NCI-H1105 (cell line): ENCODE data around the gene GMPS.
"Not testable (repeated sequence)": the region's sequence is repeated elsewhere in the genome, so short reads cannot be mapped to it uniquely, and the experiment has no call there.

Experiments
- DNase-seq: peaks from one replicate; lab custom pipeline; 2025; lab: John Stamatoyannopoulos, UW

The GMPS gene

DNA sequence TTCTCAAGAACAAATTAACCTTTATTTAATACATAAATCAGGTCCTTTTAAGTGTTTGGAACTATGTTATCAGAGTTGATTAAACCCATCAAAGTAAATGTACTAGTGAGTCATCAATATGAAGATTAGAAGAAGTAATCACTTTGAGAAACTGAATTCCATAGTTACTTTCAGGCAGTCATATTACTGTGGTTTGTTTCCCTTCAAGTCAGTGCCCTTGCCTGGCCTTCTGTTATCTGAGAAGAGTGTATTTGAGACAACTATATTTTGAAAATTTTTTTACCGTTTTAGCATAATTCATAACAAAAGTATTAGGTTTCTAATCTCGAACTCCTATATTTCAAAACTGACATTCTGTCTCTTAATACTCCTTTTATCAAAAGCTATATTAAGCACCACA lies 73.6 kb downstream of the GMPS start:
- DNase-seq, result no peak

DNA sequence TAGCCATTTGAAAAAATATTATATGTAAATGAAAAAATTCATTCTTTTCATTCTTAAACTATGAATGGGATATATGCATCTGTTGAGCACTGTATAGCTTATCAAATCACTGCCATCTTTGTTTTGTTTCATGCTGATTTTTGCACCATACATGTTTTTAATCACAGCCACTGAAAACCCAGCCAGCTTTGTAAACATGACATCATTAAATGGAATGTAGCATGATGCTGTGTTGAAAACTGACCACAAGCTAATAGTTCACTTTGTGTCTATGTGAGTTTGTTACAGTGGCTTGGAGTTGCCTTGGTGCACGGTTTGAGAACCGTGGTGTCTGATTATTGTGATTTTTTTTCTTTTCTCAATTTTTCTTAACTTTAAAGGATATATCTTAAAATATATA lies 75.7 kb downstream of the GMPS start:
- DNase-seq, result no peak

DNA sequence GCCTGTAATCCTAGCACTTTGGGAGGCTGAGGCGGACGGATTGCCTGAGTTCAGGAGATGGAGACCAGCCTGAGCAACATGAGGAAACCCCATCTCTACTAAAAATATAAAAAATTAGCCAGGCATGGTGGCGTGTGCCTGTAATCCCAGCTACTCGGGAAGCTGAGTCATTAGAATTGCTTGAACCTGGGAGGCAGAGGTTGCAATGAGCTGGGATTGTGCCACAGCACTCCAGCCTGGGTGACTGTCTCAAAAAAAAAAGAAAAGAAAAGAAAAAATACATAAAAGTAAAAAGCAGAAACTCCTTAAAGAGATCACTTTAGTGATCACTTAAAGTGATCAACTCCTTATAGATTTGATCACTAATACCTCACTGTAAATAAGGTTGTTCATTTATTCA lies 78.0 kb downstream of the GMPS start:
- DNase-seq, result no peak

DNA sequence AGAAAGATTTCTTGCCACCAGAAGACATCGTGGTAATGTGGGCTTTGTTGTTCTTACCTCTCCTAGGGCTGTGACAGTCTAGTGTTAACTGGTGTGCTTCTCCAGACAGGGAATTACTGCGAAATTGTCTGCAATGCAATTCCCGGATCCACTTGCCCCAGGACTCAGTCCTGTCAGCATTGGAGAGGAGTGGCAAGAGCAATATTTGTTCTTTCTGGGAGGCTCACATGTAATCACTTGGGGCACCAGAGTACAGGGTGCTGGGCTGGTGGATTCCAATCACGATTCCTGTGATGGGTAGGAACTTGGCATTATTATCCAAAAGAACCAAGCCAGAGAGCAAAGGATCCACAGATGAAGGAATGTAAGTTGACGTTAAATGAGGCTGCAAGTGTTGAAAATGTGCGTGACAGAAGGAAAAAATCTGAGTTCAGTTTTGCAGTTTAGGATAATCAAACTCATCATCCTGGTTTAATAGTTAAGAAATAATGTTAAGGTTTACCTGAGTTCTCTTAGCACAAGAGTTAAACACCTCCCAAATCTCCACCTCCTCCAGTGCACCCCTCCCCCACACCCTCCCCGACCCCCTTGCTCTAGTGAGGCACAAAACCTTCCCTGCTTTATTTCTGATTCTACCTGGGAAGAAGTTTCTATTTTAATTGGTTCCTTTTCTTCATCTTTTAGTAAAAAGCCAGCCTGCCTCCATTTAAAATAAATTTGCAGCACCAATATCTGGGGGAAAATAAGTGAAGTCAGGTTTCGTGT lies 79.2 kb downstream of the GMPS start:
- DNase-seq, result no peak

DNA sequence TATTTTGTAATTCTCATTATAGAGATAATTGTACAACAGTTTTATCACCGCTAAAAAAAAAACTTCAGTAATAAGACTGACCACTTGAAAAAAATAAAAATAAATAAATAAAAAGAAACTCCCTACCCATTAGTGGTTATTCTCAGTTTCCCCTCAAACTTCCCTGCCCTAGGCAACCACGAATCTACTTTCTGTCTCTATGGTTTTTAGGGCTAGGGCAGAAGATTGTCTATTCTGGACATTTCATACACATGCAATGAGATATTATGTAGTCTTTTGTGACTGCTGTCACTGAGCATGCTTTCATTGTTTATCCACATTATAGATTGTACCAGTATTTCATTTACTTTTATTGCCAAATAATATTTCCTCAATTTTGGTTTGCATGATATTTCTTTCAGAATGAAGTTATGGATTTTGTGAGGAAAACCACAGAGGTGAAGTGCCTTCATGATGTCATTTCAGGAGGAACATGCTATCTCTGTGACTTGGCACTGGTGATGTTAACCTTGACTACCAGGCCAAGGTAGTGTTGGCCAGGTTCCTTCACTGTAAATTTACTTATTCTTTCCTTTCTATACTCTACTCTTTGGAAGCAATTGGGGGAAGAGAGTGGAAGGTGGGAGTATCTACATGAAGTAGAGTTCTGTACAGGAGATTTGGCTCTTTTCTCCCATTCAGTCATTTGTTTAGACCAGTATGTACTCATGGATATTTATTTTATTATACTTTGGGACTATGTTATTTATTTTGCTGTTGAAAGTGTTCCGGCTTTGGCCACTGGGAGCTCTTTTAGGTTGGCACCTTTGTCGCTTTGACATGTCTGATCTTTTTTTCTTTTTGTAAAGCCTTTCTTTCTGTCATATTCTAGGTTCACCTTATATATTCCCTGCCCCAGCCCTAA lies 86.3 kb downstream of the GMPS start:
- no peak for DNase-seq

DNA sequence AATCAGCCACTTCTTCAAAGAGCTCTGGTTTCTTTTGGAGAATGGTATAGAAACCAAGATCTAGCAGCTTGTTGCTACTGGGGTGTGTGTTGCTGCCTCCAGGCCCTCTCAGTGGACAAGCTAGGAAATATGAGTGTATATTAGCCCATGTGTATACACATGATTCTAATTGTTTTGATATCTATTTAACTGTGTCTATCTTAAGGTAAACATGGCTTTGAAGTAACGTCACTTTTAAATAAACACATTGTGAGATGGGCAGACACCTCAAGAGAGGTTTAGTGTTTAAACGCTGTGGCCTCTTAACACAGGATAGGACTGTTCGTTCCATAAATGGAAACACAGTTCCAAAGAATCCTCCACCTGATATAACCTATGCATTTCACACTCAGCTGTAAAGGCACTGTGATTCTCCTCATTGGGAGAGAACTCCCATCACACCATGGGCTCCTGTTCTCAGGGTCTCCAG lies 87.0 kb downstream of the GMPS start:
- DNase-seq, result no peak

DNA sequence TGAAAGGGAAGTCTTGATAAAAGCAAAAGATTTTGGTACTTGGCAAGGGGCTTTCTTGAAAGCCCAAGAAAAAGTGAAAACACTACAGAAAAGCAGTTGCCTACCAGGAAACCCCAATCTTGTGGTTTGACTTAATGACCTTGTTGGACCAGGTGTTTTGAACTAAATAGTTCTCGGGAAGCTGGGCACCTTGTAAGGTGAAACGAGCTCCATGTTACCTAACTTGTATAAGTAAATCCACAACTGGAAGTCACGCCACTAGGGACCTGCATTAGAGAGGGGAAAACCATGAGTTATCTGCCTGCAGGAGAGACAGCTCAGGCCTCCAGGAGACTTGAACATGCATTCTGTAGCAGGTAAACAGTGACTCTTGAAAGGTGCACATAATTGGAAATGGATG lies 88.2 kb downstream of the GMPS start:
- DNase-seq, result no peak

DNA sequence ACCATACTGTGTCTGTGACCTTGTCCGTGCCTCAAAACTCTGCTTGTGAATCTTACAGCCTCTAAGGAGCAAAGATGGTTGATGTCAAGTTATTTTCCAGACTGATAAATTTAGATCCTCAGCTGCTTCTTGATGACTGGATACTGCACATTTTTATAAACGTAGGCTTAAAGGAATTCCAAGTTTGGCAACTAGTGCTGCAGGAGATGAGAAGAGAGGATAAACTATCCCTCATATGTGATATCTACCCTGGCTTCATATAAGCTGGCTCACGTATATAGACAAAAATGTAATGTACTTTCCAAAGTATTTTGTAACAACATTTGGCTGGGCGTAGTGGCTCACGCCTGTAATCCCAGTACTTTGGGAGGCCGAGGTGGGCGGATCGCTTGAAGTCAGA lies 89.6 kb downstream of the GMPS start:
- DNase-seq, result no peak

DNA sequence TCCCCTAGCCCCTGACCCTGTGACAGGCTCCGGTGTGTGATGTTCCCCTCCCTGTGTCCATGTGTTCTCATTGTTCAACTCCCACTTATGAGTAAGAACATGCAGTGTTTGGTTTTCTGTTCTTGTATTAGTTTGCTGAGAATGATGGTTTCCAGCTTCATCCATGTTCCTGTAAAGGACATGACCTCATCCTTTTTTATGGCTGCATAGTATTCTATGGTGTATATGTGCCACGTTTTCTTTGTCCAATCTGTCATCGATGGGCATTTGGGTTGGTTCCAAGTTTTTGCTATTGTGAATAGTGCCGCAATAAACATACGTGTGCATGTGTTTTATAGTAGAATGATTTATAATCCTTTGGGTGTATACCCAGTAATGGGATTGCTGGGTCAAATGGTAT lies 90.6 kb downstream of the GMPS start:
- not testable (repeated sequence) for DNase-seq

DNA sequence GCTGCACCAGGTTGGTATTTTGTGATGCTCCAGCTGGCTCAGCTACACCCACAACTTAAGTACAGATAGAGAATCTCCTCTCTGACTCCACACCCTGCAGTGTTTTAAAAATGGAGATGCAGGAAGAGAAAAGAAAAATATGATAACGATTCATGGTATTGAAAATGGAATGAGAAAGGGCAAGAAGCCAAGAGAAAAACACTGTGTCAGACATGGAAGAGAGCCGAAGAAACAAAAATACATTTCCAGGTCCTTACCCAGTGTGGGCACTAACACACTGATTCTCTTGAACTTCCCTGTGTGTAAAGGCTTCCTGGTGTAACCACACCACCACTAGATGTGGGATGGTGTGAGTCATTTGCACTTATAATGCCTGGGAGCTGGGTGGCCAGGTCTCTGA lies 93.1 kb downstream of the GMPS start:
- no peak for DNase-seq

DNA sequence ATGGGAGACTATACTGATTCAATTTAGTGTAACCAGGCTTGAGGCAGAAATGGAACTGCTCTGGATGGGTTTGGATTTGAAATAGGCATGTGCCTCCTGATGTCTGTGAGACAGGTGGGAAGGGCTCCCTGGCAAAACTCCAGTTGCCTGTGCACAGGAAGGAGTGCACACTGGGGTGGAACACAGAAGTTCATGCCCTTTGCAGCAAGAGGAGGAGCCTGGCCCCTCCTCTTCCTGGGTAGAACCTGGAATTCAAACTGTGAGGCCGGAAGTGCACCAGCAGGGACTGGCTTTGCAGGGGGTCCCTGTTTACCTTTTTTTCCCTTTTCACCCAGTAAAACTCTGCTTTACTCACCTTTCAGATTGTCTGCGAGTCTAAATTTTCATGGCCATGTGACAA lies 99.9 kb downstream of the GMPS start:
- DNase-seq, result no peak

DNA sequence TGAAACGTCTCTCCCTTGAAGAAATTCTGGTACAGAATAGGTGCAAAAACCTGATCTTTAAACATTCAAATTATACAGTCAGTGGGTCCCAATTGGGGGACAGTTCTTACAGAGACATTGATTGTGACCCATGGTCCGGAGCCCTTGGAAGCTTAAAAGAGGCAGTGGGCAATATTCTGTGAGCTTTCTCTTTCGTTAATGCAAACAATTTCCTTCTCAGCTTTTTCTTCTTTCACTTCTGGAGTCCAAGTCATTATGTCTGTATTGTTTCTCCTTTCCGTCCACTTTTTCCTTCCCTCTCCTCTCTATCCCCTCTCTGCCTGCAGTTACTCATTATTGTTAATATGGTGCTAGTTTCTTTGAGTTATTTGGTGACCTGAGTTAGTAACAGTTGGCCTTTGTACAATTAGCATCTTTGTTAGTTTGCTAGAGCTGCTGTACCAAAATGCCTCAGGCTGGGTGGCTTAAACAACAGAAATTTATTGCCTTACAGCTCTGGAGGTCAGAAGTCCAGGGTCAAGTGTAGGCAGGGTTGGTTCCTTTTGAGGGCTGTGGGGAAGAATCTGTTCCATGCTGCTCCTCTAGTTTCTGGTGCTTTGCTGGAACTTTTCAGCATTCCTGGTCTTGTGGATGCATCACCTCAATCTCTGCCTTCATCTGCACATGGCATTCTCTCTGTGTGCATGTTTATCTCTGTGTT lies 102.6 kb downstream of the GMPS start:
- DNase-seq, result no peak

DNA sequence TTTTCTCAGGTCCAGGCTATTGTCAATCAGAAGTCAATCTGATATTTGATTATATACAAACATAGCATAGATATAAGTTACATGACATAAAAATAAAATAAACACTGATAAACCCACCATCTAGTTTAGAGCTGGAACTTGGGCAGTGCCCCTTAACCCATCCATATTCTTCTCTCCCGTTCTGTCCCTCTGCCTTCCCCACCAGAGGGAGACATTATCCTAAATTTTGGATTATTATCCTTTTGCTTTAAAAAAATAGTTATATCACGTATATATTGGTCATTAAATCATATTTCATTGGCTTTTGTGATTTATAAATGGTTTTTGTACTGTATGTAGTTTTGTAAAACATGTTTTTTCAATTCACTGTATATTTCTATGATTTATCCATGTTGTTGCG lies 107.9 kb downstream of the GMPS start:
- no peak for DNase-seq

DNA sequence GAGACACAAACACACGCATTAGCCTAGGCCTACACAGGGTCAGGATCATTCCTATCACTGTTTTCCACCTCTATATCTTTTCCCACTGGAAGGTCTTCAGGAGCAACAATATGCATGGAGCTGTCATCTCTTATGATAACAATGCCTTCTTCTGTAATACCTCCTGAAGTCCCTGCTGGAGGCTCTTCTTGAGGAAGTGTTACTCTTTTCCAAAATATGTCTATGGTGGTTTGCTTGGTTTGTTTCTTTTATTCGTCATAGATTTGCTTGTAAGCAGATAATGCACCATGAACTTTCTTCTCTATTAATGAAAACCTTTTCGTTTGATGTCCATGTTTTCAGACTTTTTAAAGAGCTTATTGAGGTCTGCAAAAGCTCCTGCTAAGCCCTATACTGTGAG lies 109.3 kb downstream of the GMPS start:
- no peak for DNase-seq

DNA sequence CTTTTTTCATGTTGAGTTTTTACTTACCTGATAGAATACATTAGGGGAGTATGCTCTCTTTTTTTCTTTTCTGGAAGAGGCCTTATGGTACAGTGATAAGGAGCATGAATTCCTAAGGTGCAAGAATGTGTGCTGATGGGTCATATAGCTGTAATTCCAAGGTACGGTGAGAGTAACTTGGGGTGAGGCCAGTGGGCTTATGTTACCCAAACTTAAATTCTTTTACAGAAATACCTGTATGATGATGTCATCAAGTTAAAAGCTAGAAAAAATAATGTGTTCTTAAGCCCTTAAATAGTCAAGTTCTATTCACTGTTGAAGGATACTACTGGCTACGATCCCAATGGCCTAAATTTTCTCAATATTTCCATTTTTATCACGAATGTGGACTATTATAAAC lies 111.2 kb downstream of the GMPS start:
- no peak for DNase-seq

DNA sequence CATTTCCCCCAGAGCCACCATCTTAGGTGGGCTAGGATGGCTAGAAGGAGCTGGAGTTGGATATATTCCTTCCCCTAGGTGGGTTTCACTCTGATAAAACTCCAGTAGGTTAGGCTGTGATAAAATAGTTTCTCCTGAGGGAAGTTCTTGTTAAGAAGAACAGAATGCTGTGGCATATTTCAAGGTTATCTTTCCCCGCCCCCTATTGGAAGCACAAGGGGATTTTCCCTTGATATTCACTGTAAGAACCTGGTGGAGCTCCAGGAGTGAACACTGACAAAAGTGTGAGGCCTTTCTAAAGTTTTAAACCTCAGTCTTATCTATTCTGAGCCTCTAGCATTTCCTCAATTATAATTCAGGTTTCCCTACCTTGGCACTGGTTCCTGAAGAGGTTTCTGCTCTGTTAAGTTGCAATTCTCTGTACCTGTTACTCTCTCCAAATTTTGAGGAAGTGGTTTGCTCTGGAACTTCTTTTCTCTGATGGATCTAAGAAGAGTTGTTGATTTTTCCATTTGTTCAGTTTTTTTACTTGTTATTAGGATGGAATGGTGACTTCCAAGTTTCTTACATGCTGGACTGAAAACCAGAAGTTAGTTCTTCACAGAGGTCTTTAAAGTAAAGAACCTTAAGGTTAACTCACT lies 113.5 kb downstream of the GMPS start:
- DNase-seq, result no peak

DNA sequence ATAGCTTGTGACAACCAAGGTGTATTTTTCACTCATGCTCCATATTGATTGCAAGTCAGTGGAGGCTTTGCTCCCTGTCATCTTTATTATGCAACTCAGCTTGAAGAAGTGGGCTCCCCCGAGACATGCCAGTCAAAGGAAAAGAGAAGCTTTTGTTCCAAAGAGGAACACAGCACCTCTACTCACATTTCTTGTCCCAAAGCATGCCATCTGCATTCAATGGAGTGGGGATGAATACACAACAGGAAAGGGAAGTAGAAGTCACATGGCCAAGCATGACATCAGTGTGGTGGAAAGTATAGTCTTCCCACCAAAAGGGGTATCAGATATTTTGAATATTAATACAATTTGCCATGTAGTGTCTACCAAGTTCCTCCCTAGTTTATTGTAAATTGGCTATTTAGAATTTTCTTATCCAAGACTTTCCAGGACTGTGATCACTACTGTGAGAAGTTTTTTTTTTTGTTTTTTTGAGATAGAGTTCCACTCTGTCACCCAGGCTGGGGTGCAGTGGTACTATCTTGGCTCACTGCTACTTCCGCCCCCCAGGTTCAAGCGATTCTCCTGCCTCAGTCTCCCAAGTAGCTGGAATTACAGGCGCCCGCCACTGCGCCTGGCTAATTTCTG lies 114.5 kb downstream of the GMPS start:
- DNase-seq, result no peak

DNA sequence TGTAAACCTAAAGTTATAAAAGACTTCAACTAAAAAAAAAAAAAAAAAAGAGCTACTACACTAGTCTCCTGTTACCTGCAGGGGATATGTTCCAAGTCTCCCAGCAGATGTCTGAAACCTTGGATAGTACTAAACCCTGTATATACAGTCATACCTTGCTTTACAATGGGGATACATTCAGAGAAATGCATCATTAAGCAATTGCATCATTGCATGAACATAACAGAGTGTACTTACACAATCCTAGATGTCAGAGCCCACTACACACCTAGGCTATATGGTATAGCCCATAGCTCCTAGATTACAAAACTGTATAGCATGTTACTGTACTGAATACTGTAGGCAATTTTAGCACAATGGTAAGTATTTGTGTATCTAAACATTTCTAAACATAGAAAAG lies 119.1 kb downstream of the GMPS start:
- DNase-seq, result no peak

DNA sequence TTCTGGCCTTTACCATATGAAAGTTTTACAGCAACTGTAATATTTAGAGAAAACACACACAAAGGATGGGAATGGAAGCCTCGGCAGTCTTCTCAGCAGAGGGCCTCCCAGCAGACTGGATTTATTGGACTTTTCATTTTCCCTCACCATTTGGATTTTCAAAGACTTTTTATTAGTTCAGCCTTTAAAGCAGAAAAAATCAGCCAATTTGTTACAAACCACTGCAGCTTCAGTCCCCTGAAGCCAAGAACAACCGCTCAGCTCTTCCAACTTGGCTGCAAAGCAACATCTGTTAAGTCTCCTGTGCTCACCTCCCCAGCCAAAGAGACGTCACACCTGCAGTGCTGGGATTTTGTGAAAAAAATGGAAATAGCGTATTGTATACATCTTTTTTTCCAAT lies 120.8 kb downstream of the GMPS start:
- DNase-seq, result no peak

DNA sequence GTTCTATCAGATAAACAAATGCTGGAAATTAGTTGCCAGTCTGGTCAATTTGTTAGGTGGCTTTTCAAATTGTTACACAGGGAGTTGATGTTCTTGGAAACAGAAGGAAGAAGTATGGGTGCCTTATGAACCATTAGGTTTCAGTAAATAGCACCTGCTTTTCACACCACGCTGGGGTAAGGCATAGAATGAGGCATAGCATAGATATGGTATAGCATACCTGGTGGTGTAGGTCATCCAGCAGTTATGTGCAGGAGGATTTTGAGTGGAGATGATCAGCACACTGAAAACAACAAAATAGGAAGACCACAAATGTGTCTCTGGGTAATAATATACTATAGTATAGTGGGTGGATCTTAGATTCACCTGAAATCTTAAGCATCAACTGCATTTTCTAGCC lies 121.4 kb downstream of the GMPS start:
- no peak for DNase-seq
